ENCODE results near the gene ARHGAP44.

Gene ARHGAP44, protein sequence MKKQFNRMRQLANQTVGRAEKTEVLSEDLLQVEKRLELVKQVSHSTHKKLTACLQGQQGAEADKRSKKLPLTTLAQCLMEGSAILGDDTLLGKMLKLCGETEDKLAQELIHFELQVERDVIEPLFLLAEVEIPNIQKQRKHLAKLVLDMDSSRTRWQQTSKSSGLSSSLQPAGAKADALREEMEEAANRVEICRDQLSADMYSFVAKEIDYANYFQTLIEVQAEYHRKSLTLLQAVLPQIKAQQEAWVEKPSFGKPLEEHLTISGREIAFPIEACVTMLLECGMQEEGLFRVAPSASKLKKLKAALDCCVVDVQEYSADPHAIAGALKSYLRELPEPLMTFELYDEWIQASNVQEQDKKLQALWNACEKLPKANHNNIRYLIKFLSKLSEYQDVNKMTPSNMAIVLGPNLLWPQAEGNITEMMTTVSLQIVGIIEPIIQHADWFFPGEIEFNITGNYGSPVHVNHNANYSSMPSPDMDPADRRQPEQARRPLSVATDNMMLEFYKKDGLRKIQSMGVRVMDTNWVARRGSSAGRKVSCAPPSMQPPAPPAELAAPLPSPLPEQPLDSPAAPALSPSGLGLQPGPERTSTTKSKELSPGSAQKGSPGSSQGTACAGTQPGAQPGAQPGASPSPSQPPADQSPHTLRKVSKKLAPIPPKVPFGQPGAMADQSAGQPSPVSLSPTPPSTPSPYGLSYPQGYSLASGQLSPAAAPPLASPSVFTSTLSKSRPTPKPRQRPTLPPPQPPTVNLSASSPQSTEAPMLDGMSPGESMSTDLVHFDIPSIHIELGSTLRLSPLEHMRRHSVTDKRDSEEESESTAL

DNA sequence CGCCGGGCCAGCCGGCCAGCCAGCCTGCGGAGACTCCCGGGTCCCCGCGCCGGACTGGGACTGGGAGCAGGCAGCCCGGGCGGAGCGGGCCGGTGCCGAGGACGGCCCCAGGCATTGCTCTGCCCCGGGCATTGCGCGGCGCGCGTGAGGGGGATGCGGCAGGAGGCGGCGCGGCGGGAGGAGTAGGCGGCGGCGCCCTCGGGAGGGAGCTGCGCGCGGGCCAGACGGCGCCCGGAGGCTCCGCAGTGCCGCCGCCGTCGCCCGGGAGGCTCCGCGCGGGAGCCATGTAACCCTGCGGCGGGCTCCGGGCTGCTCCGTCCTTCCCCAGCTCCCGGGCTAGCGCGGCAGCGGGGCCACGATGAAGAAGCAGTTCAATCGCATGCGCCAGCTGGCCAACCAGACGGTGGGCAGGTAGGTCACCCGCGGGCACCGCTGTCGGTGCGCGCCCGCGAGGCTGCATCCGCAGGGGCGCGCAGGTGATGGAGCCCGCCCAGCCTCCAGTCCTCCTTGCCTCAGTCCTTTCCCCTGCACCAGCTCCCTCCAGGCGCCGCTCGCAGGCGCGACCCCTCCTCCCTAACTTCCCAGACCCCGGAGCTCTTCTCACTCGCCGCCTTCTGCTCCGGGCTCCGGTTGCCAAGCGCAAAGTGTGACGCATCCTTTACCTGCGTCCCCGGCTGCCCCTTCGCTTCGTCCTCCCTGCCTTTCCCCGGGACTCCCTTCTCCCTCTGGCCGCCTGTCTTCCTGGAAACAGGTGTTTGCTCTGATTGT, at the start of gene ARHGAP44:
Gene ARHGAP44 (plus strand): TSS at position 18 of the 768 bp plus-strand sequence. CDS start 341 bp downstream, at position 359.
- H3K4me3 ChIP-seq (ENCODE audit: low read depth in 1 of 2, low read length in 2 of 2), result no peak within 1 kb of the TSS
- TF ChIP-seq EZH2 (IDR thresholded peaks at IDR 0.05; ENCODE audit: borderline replicate concordance, low read depth, low read length, severe bottlenecking), result no peak
- TF ChIP-seq CTCF (IDR thresholded peaks at IDR 0.05; ENCODE audit: borderline replicate concordance, extremely low read depth, low read length, poor library complexity, severe bottlenecking), result no peak
- H3K4me2 ChIP-seq (ENCODE audit: insufficient read depth, low read length), result no peak within 1 kb of the TSS
- H2AFZ ChIP-seq (ENCODE audit: low read depth, low read length), result no peak within 1 kb of the TSS
- no peaks in the 10 kb centered on the region for H3K79me2 ChIP-seq (ENCODE audit: insufficient read depth, low read length)
- no peaks in the 10 kb centered on the region for H3K27me3 ChIP-seq (ENCODE audit: insufficient read depth, low read length, poor library complexity)
- no peaks in the 10 kb centered on the region for H3K9me3 ChIP-seq (ENCODE audit: insufficient read depth, low read length, severe bottlenecking)
- DNase-seq (no peak), ATAC-seq (ENCODE audit: insufficient read depth, low read depth) (no peak)
- H3K4me1 ChIP-seq (ENCODE audit: insufficient read depth, low read length), result no peaks in the 10 kb centered on the region
- H4K20me1 ChIP-seq (ENCODE audit: insufficient read depth, low read length), result no peaks in the 10 kb centered on the region
- no peak within 1 kb of the TSS for H3K9ac ChIP-seq (ENCODE audit: low read depth, low read length)
- H3K36me3 ChIP-seq (ENCODE audit: insufficient read depth, low read length), result no peaks in the 10 kb centered on the region
- H3K27ac ChIP-seq (ENCODE audit: low read length), result no peak within 1 kb of the TSS

DNA sequence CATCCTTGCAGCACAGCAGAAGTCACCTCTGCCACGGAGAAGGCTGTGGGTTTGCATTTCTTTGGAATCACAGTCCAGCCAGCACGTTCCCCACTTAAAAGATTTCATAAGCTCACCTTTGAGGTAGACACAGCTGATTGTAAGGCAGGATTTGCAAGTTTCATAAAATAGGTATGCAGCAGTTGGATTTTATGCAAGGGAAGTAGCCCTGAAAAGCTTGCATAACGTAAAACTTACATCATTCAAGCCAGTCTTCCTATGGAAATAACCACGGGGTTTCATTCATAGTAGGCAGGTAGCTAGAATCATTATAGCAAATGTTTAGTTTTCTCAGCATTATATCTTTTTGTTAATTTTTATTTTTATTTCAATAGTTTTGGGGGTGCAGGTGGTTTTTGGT, 49.8 kb upstream of the ARHGAP44 start:
- no peaks in the 10 kb centered on the region for H3K27me3 ChIP-seq (ENCODE audit: insufficient read depth, low read length, poor library complexity)

DNA sequence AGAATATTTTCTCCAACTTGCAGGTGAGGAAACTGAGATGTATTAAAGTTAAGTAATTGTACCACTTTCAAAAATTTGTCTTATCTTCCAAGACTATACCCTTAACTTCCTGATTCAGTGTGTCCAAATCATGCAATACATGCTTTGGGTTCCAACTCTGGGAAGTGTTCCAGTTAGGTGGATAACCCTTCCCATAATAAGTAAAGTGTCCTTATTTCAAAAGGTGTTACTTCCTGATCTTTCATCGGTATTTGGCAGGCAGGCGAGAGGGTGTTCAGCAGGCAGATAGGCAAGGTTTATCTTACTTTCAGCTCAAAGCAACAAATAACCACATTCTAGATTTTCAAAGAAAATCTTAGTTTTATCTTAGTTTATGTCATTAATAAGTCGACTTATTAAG, 46.3 kb upstream of the ARHGAP44 start:
- Histone ChIP-seq H4K20me1 (ENCODE audit: insufficient read depth, low read length) (no peaks in the 10 kb centered on the region), H3K9ac (ENCODE audit: low read depth, low read length) (no peak overlapping the region), H3K4me3 (ENCODE audit: low read depth in 1 of 2, low read length in 2 of 2) (no peak overlapping the region), H3K36me3 (ENCODE audit: insufficient read depth, low read length) (no peaks in the 10 kb centered on the region), H3K4me2 (ENCODE audit: insufficient read depth, low read length) (no peak overlapping the region), H3K4me1 (ENCODE audit: insufficient read depth, low read length) (no peaks in the 10 kb centered on the region), H3K9me3 (ENCODE audit: insufficient read depth, low read length, severe bottlenecking) (no peaks in the 10 kb centered on the region), H2AFZ (ENCODE audit: low read depth, low read length) (no peak overlapping the region), H3K27ac (ENCODE audit: low read length) (no peak overlapping the region), H3K79me2 (ENCODE audit: insufficient read depth, low read length) (no peaks in the 10 kb centered on the region), H3K27me3 (ENCODE audit: insufficient read depth, low read length, poor library complexity) (no peaks in the 10 kb centered on the region)
- TF ChIP-seq CTCF (IDR thresholded peaks at IDR 0.05; ENCODE audit: borderline replicate concordance, extremely low read depth, low read length, poor library complexity, severe bottlenecking) (no peak), EZH2 (IDR thresholded peaks at IDR 0.05; ENCODE audit: borderline replicate concordance, low read depth, low read length, severe bottlenecking) (no peak)
- ATAC-seq (ENCODE audit: insufficient read depth, low read depth), result no peak
- no peak for DNase-seq

More for the DNA sequence above, 49.8 kb upstream of the ARHGAP44 start:
- no peak overlapping the region for H2AFZ ChIP-seq (ENCODE audit: low read depth, low read length)
- H3K4me1 ChIP-seq (ENCODE audit: insufficient read depth, low read length), result no peaks in the 10 kb centered on the region
- no peaks in the 10 kb centered on the region for H3K9me3 ChIP-seq (ENCODE audit: insufficient read depth, low read length, severe bottlenecking)
- no peak for ATAC-seq (ENCODE audit: insufficient read depth, low read depth)
- no peaks in the 10 kb centered on the region for H3K36me3 ChIP-seq (ENCODE audit: insufficient read depth, low read length)
- no peak overlapping the region for H3K4me3 ChIP-seq (ENCODE audit: low read depth in 1 of 2, low read length in 2 of 2)
- no peak for TF ChIP-seq CTCF (IDR thresholded peaks at IDR 0.05; ENCODE audit: borderline replicate concordance, extremely low read depth, low read length, poor library complexity, severe bottlenecking)
- TF ChIP-seq EZH2 (IDR thresholded peaks at IDR 0.05; ENCODE audit: borderline replicate concordance, low read depth, low read length, severe bottlenecking), result no peak
- no peak overlapping the region for H3K4me2 ChIP-seq (ENCODE audit: insufficient read depth, low read length)
- H3K9ac ChIP-seq (ENCODE audit: low read depth, low read length), result no peak overlapping the region
- H3K27ac ChIP-seq (ENCODE audit: low read length), result no peak overlapping the region
- no peak for DNase-seq
- H3K79me2 ChIP-seq (ENCODE audit: insufficient read depth, low read length), result no peaks in the 10 kb centered on the region
- no peaks in the 10 kb centered on the region for H4K20me1 ChIP-seq (ENCODE audit: insufficient read depth, low read length)
